GM19324 (cell line): ENCODE results near the gene OR10A5.
"Not testable (repeated sequence)": the region's sequence is repeated elsewhere in the genome, so short reads cannot be mapped to it uniquely, and the experiment has no call there.

Experiments
- ATAC-seq: cut with Tn5 transposase; IDR thresholded peaks from one replicate; pipeline ENCODE4 v1.9.1; 2021; ENCODE audit warnings: mild to moderate bottlenecking, moderate library complexity; ENCODE audit not compliant: unreplicated experiment, low FRiP score

Gene OR10A5

GRCh38 chr11:6871278-6871677 lies 25.8 kb downstream of the OR10A5 start:
- ATAC-seq = no peak

GRCh38 chr11:6875761-6876160 lies 30.3 kb downstream of the OR10A5 start:
- no peak for ATAC-seq

DNA sequence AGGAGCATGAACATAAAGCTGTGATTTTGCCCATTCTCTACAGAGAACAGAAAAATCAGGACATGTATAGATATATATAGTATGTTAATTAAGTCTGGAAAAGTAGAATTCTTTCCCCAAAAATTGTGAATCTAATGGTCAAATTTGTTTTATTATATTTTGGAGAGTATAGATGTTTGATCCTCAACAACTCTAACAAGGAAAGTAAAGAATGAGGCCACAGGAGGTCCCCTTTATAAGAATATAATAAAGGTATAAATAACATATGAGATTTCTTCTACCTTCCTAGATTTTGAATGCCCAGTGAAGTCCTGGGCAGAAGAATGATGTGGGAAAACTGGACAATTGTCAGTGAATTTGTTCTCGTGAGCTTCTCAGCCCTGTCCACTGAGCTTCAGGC lies 30.8 kb downstream of the OR10A5 start, which contains the start of gene OR10A4:
OR10A4 (plus strand) TSS at position 301 of the 400 bp plus-strand sequence; CDS start at position 324, 23 bp downstream.
- no peak for ATAC-seq

DNA sequence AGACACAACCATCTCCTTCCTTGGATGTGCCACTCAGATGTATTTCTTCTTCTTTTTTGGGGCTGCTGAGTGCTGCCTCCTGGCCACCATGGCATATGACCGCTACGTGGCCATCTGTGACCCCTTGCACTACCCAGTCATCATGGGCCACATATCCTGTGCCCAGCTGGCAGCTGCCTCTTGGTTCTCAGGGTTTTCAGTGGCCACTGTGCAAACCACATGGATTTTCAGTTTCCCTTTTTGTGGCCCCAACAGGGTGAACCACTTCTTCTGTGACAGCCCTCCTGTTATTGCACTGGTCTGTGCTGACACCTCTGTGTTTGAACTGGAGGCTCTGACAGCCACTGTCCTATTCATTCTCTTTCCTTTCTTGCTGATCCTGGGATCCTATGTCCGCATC lies 31.4 kb downstream of the OR10A5 start:
- ATAC-seq = no peak

DNA sequence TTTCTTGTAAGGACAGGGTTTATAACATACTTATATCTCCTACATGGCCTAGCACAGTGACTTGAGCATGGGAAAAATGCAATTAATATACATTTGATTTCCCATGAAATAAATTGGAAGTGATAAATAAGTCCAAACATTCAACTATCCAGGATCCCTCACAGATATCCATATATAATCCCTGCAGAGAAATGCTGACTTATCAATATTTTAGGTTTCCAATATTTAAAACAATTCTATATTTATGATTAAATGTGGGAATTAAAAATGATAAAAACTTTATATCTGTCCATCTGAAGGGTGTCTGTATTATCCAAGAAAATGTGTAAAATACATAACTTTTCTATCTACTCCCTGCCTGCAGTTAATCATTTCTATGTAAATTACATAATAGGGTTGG lies 37.3 kb downstream of the OR10A5 start:
- ATAC-seq = no peak

GRCh38 chr11:6887711-6888110 lies 42.2 kb downstream of the OR10A5 start:
- not testable (repeated sequence) for ATAC-seq

- ATAC-seq = no peak
Measured at GRCh38 chr11:6888830-6889229, 43.3 kb downstream of the OR10A5 start.

DNA sequence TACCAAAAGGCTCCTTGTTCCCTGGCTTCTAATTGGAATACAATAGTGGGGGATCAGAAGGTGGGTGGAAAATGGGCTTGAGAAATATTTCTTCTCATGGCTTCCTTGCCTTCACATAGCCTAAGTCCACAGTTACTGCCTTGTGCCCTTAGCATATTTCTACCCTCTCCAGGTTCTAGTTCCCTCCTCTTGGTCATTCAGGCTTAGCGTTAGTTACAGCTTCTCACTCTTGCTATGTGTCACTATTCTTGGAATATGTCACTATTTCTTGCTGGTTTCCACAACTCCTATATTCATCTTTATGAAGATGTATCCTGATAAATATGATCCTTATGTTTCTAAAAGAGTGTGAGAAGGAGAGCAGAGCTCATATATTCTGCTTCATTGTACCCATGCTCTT lies 44.4 kb downstream of the OR10A5 start:
- ATAC-seq = no peak

- ATAC-seq = no peak
Measured at GRCh38 chr11:6892400-6892799, 46.9 kb downstream of the OR10A5 start, which contains the start of gene OR2D2. OR2D2 (minus strand) TSS chr11:6892500; CDS start chr11:6892500, 0 bp downstream.

GRCh38 chr11:6894097-6894496 lies 48.6 kb downstream of the OR10A5 start:
- no peak for ATAC-seq

DNA sequence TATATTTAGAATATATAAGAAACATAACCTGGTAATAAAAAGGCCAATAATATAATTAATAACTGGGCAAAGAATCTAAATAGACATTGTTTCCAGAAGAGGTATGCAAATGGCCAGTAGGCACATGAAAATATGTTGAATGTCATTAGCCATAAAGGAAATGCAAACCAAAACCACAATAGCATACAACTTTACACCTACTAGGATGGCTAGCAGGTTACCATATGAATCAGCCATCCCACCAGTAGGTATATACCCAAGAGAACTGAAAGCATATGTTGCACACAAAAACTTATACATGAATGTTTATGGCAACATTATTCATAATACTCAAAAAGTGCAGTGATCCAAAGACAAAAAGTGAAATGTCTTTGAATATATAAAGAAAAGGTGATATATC lies 49.5 kb downstream of the OR10A5 start:
- no peak for ATAC-seq
